VCaP (cell line): ENCODE results near the gene SERTAD2.

Experiments used
- H3K27ac ChIP-seq: fragments of 450-650 bp; 2 replicates; pipeline ENCODE4 v1.5.1; 2017
- CTCF ChIP-seq: fragments of 450-650 bp; conservative IDR thresholded peaks from 2 replicates; pipeline ENCODE4 v1.5.1; 2017; ENCODE audit warnings: mild to moderate bottlenecking, moderate library complexity

The SERTAD2 gene

GRCh38 chr2:64696636-64697035 lies 42.9 kb upstream of the SERTAD2 start:
- H3K27ac ChIP-seq: no peak overlapping the region
- TF ChIP-seq CTCF: no peak

GRCh38 chr2:64695721-64696261 lies 42.1 kb upstream of the SERTAD2 start:
- H3K27ac ChIP-seq: no peak overlapping the region
- TF ChIP-seq CTCF: no peak

GRCh38 chr2:64692401-64692800 lies 38.7 kb upstream of the SERTAD2 start:
- TF ChIP-seq CTCF: no peak

GRCh38 chr2:64688909-64689308 lies 35.2 kb upstream of the SERTAD2 start:
- no peak for TF ChIP-seq CTCF
- no peak overlapping the region for H3K27ac ChIP-seq

More at GRCh38 chr2:64692401-64692800, 38.7 kb upstream of the SERTAD2 start:
- no peak overlapping the region for H3K27ac ChIP-seq

GRCh38 chr2:64686283-64686956 lies 32.7 kb upstream of the SERTAD2 start:
- no peak overlapping the region for H3K27ac ChIP-seq
- TF ChIP-seq CTCF: no peak

- TF ChIP-seq CTCF: no peak
- no peak overlapping the region for H3K27ac ChIP-seq
Measured at GRCh38 chr2:64685430-64685829, 31.7 kb upstream of the SERTAD2 start.

- no peak for TF ChIP-seq CTCF
Measured at GRCh38 chr2:64683771-64684510, 30.2 kb upstream of the SERTAD2 start.

More at GRCh38 chr2:64683771-64684510, 30.2 kb upstream of the SERTAD2 start:
- H3K27ac ChIP-seq: no peak overlapping the region
